HEK293 (cell line): ENCODE measurements around the gene NDUFA8.

Experiments
- CTCF ChIA-PET: fragments of 350-600 bp; formaldehyde crosslinking; extraction: SDS; loops from one replicate; lab custom pipeline; 2021; ENCODE audit warnings: antibody characterized with exemption; lab: Yijun Ruan, JAX
- POLR2A ChIA-PET: fragments of 300-600 bp; formaldehyde crosslinking; extraction: SDS; loops from one replicate; lab custom pipeline; 2020; ENCODE audit warnings: antibody characterized with exemption, inconsistent platforms; lab: Yijun Ruan, JAX
- H3K27ac ChIP-seq: fragments of 200-500 bp; sonication (Bioruptor generic); 2 replicates; pipeline ENCODE4 v1.5.1; 2014; ENCODE audit warnings: low read depth, low read length, control low read depth, inconsistent platforms; ENCODE audit errors: extremely low read depth
- H3K36me3 ChIP-seq, 2 experiments: fragments of 200-500 bp in 1 of 2; sonication (Bioruptor generic) in 1 of 2; 1 replicate in 1 of 2; 2 replicates in 1 of 2; pipeline ENCODE4 v1.5.1; 2014 to 2017; ENCODE audit warnings: inconsistent platforms in 2 of 2, low read length in 2 of 2; ENCODE audit not compliant: control insufficient read depth in 2 of 2, insufficient read depth in 1 of 2
- H3K4me1 ChIP-seq: fragments of 200-500 bp; sonication (Bioruptor generic); 2 replicates; pipeline ENCODE4 v1.5.1; 2014; ENCODE audit warnings: mild to moderate bottlenecking, low read length, inconsistent platforms; ENCODE audit not compliant: control insufficient read depth, insufficient read depth
- H3K4me3 ChIP-seq: 2 replicates; pipeline ENCODE4 v1.5.1; 2011; ENCODE audit warnings: low read depth, mild to moderate bottlenecking, control low read depth, low read length, moderate library complexity
- H3K9me3 ChIP-seq: fragments of 200-500 bp; sonication (Bioruptor generic); 2 replicates; pipeline ENCODE4 v1.5.1; 2014; ENCODE audit warnings: low read depth, low read length, inconsistent platforms; ENCODE audit not compliant: control insufficient read depth, insufficient read depth
- SCRT2 ChIP-seq: fragments of 450-650 bp; formaldehyde crosslinking; IDR thresholded peaks from 2 replicates; pipeline ENCODE4 v1.5.1; 2016; ENCODE audit warnings: missing biosample characterization, missing genetic modification characterization
- SP2 ChIP-seq: fragments of 450-650 bp; formaldehyde crosslinking; IDR thresholded peaks from 2 replicates; pipeline ENCODE4 v1.5.1; 2016; ENCODE audit warnings: missing biosample characterization, missing genetic modification characterization
- ZNF140 ChIP-seq: fragments of 450-650 bp; formaldehyde crosslinking; IDR thresholded peaks from 2 replicates; pipeline ENCODE4 v1.5.1; 2016; ENCODE audit warnings: missing biosample characterization, missing genetic modification characterization
- ZNF184 ChIP-seq: fragments of 450-650 bp; IDR thresholded peaks from 2 replicates; pipeline ENCODE4 v1.5.1; 2018; ENCODE audit warnings: missing biosample characterization, mild to moderate bottlenecking, missing genetic modification characterization
- ZNF2 ChIP-seq: fragments of 450-650 bp; formaldehyde crosslinking; IDR thresholded peaks from 2 replicates; pipeline ENCODE4 v1.5.1; 2016; ENCODE audit warnings: missing biosample characterization, missing genetic modification characterization
- ZNF239 ChIP-seq: fragments of 450-650 bp; formaldehyde crosslinking; IDR thresholded peaks from 2 replicates; pipeline ENCODE4 v1.5.1; 2016; ENCODE audit warnings: missing biosample characterization, missing genetic modification characterization
- ZNF423 ChIP-seq: fragments of 450-650 bp; formaldehyde crosslinking; IDR thresholded peaks from 2 replicates; pipeline ENCODE4 v1.5.1; 2016; ENCODE audit warnings: missing biosample characterization, missing genetic modification characterization
- ZNF76 ChIP-seq: fragments of 450-650 bp; formaldehyde crosslinking; IDR thresholded peaks from 2 replicates; pipeline ENCODE4; 2016; ENCODE audit warnings: low read depth, missing biosample characterization, missing genetic modification characterization, borderline replicate concordance
- TF ChIP-seq, protein P1 (sequence below): fragments of 450-650 bp; formaldehyde crosslinking; IDR thresholded peaks from 2 replicates; pipeline ENCODE4 v1.5.1; 2016; ENCODE audit warnings: missing biosample characterization, missing genetic modification characterization
- TF ChIP-seq, protein P2 (sequence below): fragments of 450-650 bp; formaldehyde crosslinking; conservative IDR thresholded peaks from 2 replicates; pipeline ENCODE4 v1.5.1; 2016; ENCODE audit warnings: low read depth, missing biosample characterization, missing genetic modification characterization
- TF ChIP-seq, protein P3 (sequence below): fragments of 450-650 bp; formaldehyde crosslinking; IDR thresholded peaks from 2 replicates; pipeline ENCODE4 v1.5.1; 2017; ENCODE audit warnings: missing biosample characterization, missing genetic modification characterization
- TF ChIP-seq, protein P4 (sequence below): fragments of 450-650 bp; formaldehyde crosslinking; IDR thresholded peaks from 2 replicates; pipeline ENCODE4 v1.5.1; 2017; ENCODE audit warnings: missing biosample characterization, missing genetic modification characterization
- TF ChIP-seq, protein P5 (sequence below): fragments of 450-650 bp; formaldehyde crosslinking; conservative IDR thresholded peaks from 2 replicates; pipeline ENCODE4 v1.5.1; 2016; ENCODE audit warnings: low read depth, missing biosample characterization, missing genetic modification characterization
- TF ChIP-seq, protein P6 (sequence below): fragments of 450-650 bp; formaldehyde crosslinking; IDR thresholded peaks from 2 replicates; pipeline ENCODE4 v1.5.0; 2017; ENCODE audit warnings: missing biosample characterization, missing genetic modification characterization, borderline replicate concordance

The NDUFA8 gene

DNA sequence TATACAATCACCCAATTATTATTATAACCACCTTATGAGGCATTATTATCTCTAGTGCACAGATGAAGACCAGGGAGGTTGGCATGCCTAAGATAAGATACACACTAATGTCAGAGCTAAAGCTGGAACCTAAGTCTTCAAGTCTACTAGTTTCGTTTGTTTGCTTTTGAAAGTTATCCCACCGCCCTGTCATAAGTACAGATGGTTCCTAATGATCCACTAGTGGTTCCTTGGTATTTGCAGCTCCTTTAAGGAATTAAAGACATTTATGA is 14.1 kb downstream of the NDUFA8 start:
- ChIA-PET CTCF (interaction anchor here (0.6 to 4.9 kb wide), 8 partner anchors 9 to 205 kb away, joined by 3 to 31 read pairs (median 16); no protein-coding TSS in a partner anchor), POLR2A (interaction anchor here (1.2 kb wide), 1 partner anchor 10 kb away, joined by 3 read pairs; no protein-coding TSS in a partner anchor)
- Histone ChIP-seq H3K4me3 (no peak overlapping the region), H3K36me3 (peaks cover 21 to 75% of the 10 kb centered on the region in 2 experiments), H3K9me3 (no peaks in the 10 kb centered on the region), H3K4me1 (no peaks in the 10 kb centered on the region), H3K27ac (no peak overlapping the region)
- TF ChIP-seq ZNF184, result no peak

DNA sequence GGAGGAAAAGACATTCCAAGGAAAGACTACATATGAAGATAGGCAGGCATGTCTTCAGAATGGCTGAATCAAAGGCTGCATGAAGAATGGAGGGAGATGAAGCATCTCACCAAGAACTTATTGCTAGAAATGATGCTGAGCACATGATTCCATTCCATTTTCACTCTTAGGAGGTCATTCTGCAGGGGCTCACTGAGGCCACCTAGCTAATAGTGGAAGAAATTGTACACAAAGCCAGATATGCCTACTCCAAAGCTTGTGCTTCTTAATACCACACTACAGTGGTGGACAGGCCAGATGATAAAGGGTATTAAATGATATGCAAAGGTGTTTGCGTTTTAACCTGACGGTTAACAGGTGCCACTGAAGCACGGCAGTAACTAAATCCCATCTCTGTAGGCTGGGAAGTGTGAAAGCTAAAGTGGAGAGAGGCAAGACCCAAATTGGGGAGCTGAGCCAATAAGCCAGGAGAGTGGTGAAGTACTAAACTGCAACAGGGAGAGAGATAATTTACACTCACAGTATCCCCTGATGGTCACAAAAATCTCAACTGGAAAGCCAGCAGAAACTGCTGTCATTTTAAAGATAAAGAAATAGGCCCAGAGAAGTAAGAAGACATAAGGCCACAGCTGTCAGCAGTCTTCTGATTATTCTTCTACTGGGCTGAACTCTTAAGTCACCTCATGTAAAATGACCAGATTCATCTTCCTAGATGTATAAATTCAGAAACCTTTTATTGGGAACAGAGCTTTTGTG is 14.6 kb downstream of the NDUFA8 start:
- Histone ChIP-seq H3K9me3 (no peaks in the 10 kb centered on the region), H3K36me3 (peaks cover 21 to 72% of the 10 kb centered on the region in 2 experiments), H3K27ac (no peak overlapping the region)
- CTCF ChIA-PET, result interaction anchor here (0.5 to 4.9 kb wide), 10 partner anchors 10 to 212 kb away, joined by 3 to 31 read pairs (median 5); no protein-coding TSS in a partner anchor
- TF ChIP-seq, protein P1, sequence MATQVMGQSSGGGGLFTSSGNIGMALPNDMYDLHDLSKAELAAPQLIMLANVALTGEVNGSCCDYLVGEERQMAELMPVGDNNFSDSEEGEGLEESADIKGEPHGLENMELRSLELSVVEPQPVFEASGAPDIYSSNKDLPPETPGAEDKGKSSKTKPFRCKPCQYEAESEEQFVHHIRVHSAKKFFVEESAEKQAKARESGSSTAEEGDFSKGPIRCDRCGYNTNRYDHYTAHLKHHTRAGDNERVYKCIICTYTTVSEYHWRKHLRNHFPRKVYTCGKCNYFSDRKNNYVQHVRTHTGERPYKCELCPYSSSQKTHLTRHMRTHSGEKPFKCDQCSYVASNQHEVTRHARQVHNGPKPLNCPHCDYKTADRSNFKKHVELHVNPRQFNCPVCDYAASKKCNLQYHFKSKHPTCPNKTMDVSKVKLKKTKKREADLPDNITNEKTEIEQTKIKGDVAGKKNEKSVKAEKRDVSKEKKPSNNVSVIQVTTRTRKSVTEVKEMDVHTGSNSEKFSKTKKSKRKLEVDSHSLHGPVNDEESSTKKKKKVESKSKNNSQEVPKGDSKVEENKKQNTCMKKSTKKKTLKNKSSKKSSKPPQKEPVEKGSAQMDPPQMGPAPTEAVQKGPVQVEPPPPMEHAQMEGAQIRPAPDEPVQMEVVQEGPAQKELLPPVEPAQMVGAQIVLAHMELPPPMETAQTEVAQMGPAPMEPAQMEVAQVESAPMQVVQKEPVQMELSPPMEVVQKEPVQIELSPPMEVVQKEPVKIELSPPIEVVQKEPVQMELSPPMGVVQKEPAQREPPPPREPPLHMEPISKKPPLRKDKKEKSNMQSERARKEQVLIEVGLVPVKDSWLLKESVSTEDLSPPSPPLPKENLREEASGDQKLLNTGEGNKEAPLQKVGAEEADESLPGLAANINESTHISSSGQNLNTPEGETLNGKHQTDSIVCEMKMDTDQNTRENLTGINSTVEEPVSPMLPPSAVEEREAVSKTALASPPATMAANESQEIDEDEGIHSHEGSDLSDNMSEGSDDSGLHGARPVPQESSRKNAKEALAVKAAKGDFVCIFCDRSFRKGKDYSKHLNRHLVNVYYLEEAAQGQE, result no peak
- TF ChIP-seq, protein P2, sequence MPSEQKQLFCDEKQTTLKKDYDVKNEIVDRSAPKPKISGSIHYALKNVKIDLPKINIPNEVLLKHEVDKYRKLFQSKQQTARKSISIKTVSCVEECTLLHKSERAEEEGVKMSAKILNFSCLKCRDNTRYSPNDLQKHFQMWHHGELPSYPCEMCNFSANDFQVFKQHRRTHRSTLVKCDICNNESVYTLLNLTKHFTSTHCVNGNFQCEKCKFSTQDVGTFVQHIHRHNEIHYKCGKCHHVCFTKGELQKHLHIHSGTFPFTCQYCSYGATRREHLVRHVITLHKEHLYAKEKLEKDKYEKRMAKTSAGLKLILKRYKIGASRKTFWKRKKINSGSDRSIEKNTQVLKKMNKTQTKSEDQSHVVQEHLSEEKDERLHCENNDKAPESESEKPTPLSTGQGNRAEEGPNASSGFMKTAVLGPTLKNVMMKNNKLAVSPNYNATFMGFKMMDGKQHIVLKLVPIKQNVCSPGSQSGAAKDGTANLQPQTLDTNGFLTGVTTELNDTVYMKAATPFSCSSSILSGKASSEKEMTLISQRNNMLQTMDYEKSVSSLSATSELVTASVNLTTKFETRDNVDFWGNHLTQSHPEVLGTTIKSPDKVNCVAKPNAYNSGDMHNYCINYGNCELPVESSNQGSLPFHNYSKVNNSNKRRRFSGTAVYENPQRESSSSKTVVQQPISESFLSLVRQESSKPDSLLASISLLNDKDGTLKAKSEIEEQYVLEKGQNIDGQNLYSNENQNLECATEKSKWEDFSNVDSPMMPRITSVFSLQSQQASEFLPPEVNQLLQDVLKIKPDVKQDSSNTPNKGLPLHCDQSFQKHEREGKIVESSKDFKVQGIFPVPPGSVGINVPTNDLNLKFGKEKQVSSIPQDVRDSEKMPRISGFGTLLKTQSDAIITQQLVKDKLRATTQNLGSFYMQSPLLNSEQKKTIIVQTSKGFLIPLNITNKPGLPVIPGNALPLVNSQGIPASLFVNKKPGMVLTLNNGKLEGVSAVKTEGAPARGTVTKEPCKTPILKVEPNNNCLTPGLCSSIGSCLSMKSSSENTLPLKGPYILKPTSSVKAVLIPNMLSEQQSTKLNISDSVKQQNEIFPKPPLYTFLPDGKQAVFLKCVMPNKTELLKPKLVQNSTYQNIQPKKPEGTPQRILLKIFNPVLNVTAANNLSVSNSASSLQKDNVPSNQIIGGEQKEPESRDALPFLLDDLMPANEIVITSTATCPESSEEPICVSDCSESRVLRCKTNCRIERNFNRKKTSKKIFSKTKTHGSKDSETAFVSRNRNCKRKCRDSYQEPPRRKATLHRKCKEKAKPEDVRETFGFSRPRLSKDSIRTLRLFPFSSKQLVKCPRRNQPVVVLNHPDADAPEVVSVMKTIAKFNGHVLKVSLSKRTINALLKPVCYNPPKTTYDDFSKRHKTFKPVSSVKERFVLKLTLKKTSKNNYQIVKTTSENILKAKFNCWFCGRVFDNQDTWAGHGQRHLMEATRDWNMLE, result no peak
- no peak for TF ChIP-seq ZNF76 (tag by site-specific recombination)
- TF ChIP-seq ZNF239, result no peak
- TF ChIP-seq, protein P3, sequence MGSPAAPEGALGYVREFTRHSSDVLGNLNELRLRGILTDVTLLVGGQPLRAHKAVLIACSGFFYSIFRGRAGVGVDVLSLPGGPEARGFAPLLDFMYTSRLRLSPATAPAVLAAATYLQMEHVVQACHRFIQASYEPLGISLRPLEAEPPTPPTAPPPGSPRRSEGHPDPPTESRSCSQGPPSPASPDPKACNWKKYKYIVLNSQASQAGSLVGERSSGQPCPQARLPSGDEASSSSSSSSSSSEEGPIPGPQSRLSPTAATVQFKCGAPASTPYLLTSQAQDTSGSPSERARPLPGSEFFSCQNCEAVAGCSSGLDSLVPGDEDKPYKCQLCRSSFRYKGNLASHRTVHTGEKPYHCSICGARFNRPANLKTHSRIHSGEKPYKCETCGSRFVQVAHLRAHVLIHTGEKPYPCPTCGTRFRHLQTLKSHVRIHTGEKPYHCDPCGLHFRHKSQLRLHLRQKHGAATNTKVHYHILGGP, result no peak
- TF ChIP-seq ZNF423 (tag by site-specific recombination), result no peak
- TF ChIP-seq, protein P4, sequence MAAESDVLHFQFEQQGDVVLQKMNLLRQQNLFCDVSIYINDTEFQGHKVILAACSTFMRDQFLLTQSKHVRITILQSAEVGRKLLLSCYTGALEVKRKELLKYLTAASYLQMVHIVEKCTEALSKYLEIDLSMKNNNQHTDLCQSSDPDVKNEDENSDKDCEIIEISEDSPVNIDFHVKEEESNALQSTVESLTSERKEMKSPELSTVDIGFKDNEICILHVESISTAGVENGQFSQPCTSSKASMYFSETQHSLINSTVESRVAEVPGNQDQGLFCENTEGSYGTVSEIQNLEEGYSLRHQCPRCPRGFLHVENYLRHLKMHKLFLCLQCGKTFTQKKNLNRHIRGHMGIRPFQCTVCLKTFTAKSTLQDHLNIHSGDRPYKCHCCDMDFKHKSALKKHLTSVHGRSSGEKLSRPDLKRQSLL, result no peak
- TF ChIP-seq, protein P5, sequence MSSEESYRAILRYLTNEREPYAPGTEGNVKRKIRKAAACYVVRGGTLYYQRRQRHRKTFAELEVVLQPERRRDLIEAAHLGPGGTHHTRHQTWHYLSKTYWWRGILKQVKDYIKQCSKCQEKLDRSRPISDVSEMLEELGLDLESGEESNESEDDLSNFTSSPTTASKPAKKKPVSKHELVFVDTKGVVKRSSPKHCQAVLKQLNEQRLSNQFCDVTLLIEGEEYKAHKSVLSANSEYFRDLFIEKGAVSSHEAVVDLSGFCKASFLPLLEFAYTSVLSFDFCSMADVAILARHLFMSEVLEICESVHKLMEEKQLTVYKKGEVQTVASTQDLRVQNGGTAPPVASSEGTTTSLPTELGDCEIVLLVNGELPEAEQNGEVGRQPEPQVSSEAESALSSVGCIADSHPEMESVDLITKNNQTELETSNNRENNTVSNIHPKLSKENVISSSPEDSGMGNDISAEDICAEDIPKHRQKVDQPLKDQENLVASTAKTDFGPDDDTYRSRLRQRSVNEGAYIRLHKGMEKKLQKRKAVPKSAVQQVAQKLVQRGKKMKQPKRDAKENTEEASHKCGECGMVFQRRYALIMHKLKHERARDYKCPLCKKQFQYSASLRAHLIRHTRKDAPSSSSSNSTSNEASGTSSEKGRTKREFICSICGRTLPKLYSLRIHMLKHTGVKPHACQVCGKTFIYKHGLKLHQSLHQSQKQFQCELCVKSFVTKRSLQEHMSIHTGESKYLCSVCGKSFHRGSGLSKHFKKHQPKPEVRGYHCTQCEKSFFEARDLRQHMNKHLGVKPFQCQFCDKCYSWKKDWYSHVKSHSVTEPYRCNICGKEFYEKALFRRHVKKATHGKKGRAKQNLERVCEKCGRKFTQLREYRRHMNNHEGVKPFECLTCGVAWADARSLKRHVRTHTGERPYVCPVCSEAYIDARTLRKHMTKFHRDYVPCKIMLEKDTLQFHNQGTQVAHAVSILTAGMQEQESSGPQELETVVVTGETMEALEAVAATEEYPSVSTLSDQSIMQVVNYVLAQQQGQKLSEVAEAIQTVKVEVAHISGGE, result no peak
- no peak for TF ChIP-seq ZNF140 (tag by site-specific recombination)
- TF ChIP-seq, protein P6, sequence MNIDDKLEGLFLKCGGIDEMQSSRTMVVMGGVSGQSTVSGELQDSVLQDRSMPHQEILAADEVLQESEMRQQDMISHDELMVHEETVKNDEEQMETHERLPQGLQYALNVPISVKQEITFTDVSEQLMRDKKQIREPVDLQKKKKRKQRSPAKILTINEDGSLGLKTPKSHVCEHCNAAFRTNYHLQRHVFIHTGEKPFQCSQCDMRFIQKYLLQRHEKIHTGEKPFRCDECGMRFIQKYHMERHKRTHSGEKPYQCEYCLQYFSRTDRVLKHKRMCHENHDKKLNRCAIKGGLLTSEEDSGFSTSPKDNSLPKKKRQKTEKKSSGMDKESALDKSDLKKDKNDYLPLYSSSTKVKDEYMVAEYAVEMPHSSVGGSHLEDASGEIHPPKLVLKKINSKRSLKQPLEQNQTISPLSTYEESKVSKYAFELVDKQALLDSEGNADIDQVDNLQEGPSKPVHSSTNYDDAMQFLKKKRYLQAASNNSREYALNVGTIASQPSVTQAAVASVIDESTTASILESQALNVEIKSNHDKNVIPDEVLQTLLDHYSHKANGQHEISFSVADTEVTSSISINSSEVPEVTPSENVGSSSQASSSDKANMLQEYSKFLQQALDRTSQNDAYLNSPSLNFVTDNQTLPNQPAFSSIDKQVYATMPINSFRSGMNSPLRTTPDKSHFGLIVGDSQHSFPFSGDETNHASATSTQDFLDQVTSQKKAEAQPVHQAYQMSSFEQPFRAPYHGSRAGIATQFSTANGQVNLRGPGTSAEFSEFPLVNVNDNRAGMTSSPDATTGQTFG, result no peak
- TF ChIP-seq SP2, result no peak
- TF ChIP-seq ZNF2, result no peak
- TF ChIP-seq SCRT2 (tag by site-specific recombination), result no peak
- TF ChIP-seq, all 188 proteins: peak for 0
- no peak overlapping the region for H3K4me3 ChIP-seq
- POLR2A ChIA-PET, result interaction anchor here (1.2 kb wide), 1 partner anchor 10 kb away, joined by 3 read pairs; no protein-coding TSS in a partner anchor
- no peaks in the 10 kb centered on the region for H3K4me1 ChIP-seq
